GM21360 (cell line): ENCODE data around the gene CAD.
"Not testable (repeated sequence)": the region's sequence is repeated elsewhere in the genome, so short reads cannot be mapped to it uniquely, and the experiment has no call there.

ENCODE experiments used
- ATAC-seq: cut with Tn5 transposase; IDR thresholded peaks from one replicate; pipeline ENCODE4 v1.9.1; 2021; ENCODE audit warnings: mild to moderate bottlenecking, moderate library complexity; ENCODE audit not compliant: unreplicated experiment

Gene CAD

GRCh38 chr2:27251766-27252165 is 34.6 kb downstream of the CAD start:
- ATAC-seq, result no peak

GRCh38 chr2:27255187-27255586 is 38.0 kb downstream of the CAD start:
- no peak for ATAC-seq

- ATAC-seq, result no peak
Observed at GRCh38 chr2:27255660-27256059, 38.5 kb downstream of the CAD start.

- no peak for ATAC-seq
Observed at GRCh38 chr2:27256855-27257454, 39.8 kb downstream of the CAD start.

GRCh38 chr2:27258051-27258450 is 40.9 kb downstream of the CAD start:
- no peak for ATAC-seq

GRCh38 chr2:27261241-27261925 is 44.2 kb downstream of the CAD start:
- ATAC-seq, result no peak

GRCh38 chr2:27261926-27262298 is 44.7 kb downstream of the CAD start:
- no peak for ATAC-seq

- no peak for ATAC-seq
Observed at GRCh38 chr2:27262379-27263286, 45.5 kb downstream of the CAD start, which contains the start of gene SLC30A3. Gene SLC30A3, minus strand, starts transcription at chr2:27263047. Its CDS starts 141 bp downstream, at chr2:27262906.

- ATAC-seq, result no peak
Observed at GRCh38 chr2:27263287-27264252, 46.4 kb downstream of the CAD start.

- ATAC-seq, result no peak
Observed at GRCh38 chr2:27264253-27264752, 47.1 kb downstream of the CAD start.

GRCh38 chr2:27264753-27265535 is 47.8 kb downstream of the CAD start:
- no peak for ATAC-seq

- no peak for ATAC-seq
Observed at GRCh38 chr2:27265536-27265870, 48.3 kb downstream of the CAD start.

GRCh38 chr2:27268296-27268695 is 51.1 kb downstream of the CAD start:
- not testable (repeated sequence) for ATAC-seq

GRCh38 chr2:27270131-27270530 is 53.0 kb downstream of the CAD start:
- ATAC-seq, result no peak

- no peak for ATAC-seq
Observed at GRCh38 chr2:27270670-27271069, 53.5 kb downstream of the CAD start.

- no peak for ATAC-seq
Observed at GRCh38 chr2:27271631-27272340, 54.6 kb downstream of the CAD start.

- not testable (repeated sequence) for ATAC-seq
Observed at GRCh38 chr2:27272537-27273522, 55.7 kb downstream of the CAD start.
